ENCODE measurements around the gene GPR61.

GPR61 gene

DNA sequence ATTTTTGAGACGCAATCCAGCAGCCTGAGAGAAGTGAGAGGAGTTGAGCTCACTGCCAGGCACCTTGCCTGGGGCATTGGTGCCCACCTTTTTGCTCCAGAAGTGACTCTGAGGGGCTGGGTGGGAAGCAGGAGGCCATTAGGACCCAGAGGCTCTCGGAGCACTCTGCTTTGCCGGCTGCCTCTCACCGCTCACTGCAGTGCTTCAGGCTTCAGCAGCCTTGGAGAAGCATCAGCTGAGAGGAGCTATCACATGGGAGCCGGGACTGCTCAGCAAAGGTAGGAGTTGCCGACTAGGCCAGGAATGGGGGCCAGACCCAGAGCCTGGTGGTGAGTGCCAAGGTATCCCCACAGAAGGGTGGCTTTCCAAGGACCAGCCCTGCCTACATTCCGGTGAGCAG, at the start of gene GPR61:
GPR61 (plus strand) TSS at position 197 of the 400 bp plus-strand sequence. CDS start 3,151 bp downstream, outside the sequence.
- DNase-seq (ENCODE audit: low read depth in 2 of 2), result no peak

GRCh38 chr1:109490029-109490933, 49.4 kb upstream of the GPR61 start:
- peak; percentile 54 to 62 for DNase-seq (ENCODE audit: low read depth in 2 of 2)

DNA sequence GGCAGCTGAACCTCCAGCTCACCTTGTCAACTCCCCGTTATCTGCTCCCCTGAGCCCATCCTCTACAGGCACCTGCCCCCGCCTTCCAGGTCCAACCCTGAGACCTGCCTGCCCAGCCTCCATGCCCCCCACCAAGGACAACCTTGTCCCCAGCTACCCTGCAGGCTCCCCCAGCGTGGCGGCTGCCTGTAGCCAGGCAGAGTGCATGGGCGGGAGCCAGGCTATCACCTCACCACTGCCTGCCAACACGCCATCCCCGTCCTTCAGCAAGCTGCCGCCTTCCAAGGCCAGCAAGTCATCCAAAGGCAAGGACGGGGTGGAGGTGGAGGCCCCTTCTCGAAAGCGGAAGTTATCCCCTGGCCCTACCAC, 48.8 kb upstream of the GPR61 start:
- DNase-seq (ENCODE audit: low read depth in 2 of 2), result no peak

DNA sequence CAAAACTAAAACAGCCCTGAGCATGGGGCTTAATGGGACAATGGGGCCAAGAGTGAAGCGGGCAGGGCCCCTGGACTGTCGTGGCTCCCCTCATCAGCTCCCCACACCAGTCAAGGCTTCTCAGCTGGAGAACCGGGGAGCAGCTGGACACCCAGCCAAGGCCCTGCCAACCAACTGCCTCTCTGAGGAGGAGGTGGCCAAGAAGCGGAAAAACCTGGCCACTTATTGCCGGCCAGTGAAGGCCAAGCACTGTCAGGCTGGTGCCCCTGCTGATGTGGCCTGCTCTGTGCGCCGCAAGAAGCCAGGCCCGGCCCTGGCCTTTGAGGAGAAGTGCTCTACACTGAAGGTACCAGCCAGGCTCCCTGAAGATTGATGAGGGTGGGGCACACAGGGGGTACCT, 48.3 kb upstream of the GPR61 start:
- DNase-seq (ENCODE audit: low read depth in 2 of 2), result no peak

GRCh38 chr1:109492779-109493178, 46.9 kb upstream of the GPR61 start:
- no peak for DNase-seq (ENCODE audit: low read depth in 2 of 2)

DNA sequence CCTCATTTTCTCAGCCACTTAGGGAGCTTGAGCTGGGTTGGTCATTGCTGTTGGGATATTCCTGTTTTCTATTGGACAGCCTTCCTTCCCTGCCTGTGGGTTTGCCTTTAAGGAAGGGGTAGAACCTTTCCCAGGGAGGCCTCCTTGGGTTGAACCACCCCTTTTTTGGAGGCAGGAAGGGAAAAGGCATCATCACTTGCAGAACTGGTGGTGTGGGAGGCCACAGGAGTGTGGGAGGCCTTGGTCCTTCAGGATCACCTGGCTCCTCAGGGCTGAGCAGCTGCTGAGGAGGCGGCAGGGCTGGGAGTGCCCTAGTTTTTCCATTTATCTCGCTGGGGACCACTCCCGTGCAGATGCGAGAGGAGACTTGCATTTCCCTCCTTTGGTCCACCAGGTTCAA, 46.4 kb upstream of the GPR61 start:
- DNase-seq (ENCODE audit: low read depth in 2 of 2), result no peak

DNA sequence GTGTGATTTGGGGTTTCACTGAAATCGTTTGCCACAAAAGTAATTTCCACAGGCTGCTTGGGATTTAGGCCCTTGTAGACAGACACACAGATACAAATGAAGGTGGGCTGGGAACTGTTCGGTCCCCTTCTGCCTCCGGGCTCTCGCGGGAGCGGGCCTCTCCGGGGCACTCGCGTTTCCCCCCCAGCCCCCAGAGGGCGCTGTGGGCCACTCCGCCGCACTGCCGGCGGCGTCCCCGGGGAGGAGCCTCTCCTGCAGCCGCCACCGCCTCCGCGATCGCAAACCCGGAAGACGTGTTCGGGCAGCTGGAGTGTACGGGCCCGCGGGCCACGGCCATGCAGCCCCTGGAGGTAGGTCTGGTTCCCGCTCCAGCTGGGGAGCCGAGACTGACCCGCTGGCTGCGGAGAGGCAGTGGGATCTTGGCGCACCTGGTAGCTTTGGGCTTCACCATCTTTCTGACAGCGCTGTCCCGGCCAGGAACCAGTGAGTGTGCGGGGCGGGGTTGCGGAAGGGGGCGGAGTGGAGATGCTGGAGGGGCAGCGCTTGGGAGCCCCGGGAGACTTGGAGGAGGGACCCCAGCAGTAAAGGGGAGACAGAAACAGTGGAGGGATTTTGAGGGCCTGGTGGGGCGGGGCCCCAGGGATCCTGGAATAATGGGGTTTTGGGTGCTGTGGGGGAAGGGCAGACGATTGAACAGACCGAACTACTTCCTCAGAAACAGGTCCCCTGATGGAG, 45.7 kb upstream of the GPR61 start, which contains the start of gene CYB561D1:
CYB561D1 (plus strand) TSS at position 290 of the 735 bp plus-strand sequence; CDS start at position 336, 46 bp downstream.
- DNase-seq (ENCODE audit: low read depth in 2 of 2), result peak; percentile 70 to 87

GRCh38 chr1:109495738-109496137, 43.9 kb upstream of the GPR61 start:
- DNase-seq (ENCODE audit: low read depth in 2 of 2), result no peak

- no peak for DNase-seq (ENCODE audit: low read depth in 2 of 2)
Observed at GRCh38 chr1:109497449-109498160, 42.1 kb upstream of the GPR61 start.

DNA sequence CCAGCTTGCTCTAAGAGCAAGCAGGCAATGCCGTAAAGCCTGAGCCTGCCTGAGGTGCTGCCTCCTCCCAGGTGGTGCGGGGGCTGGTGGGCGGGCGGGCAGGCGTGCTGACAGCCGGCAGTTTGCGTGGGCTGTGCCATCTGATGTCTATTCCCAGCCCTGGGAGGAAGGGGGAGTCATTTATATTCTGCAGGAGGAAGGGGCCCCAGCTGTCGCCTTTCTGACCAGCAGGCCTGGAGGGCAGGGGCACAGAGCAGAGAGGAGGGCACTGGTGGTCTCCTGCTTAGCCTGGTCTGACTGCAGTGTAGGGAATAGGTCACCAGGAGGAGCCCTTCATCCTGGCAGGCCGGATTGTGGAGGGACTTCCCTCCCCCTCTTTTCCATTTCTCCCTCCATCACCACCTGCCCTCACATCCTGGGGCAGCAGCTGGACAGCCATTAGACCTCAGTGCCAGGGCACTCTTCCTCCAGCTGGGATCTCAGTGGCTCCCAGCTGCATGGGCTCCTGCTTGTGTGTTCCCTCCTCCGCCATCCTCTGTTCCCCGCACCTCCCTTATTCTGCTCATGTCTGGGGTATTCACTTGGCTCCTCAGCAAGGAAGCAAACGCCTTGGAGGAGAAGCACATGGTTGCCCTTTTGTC, 41.4 kb upstream of the GPR61 start:
- DNase-seq (ENCODE audit: low read depth in 2 of 2), result no peak

- no peak for DNase-seq (ENCODE audit: low read depth in 2 of 2)
Observed at GRCh38 chr1:109499081-109499480, 40.6 kb upstream of the GPR61 start.

- DNase-seq (ENCODE audit: low read depth in 2 of 2), result no peak
Observed at GRCh38 chr1:109499661-109500536, 39.8 kb upstream of the GPR61 start.

GRCh38 chr1:109500941-109501381, 38.7 kb upstream of the GPR61 start:
- no peak for DNase-seq (ENCODE audit: low read depth in 2 of 2)

GRCh38 chr1:109501644-109502363, 37.9 kb upstream of the GPR61 start:
- no peak for DNase-seq (ENCODE audit: low read depth in 2 of 2)

GRCh38 chr1:109502364-109502851, 37.3 kb upstream of the GPR61 start:
- DNase-seq (ENCODE audit: low read depth in 2 of 2), result no peak

DNA sequence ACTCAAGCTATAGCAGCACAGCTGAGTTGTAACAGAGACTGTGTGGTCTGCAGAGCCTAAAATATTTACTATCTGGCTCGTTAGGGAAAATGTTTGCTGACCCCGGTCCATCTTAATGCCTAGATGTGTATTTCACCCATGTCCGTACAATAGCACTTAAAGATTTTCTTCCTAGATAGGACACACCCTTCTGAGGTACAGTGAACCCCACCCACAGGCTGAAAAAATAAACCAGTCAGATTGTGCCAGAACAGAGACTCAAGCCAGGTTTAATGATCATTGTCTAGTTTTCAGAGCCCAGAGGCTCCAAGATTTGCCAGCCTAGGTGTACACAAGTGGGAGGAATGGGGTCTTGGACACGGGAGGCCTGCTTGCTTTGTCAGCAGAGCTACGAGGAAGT, 35.7 kb upstream of the GPR61 start:
- no peak for DNase-seq (ENCODE audit: low read depth in 2 of 2)

DNA sequence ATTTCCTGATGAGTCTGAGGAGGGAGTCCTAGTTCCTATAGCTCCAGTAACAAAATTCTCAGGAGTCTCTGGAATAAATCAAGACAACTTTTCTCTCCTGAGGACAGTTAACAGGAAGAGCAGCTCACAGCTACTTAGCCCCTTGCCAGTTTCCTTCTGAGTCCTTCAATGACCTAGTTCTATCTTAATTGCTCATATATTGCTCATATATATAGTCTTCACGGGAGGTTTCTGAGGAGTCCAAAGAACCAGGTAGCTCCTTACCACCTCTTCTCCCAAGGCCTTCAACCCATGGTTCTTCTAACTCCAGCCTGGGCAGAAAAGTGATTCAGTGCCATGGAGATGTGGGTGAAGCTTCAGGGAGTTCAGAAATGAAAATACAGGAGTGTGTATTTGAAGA, 34.7 kb upstream of the GPR61 start:
- DNase-seq (ENCODE audit: low read depth in 2 of 2), result no peak

- no peak for DNase-seq (ENCODE audit: low read depth in 2 of 2)
Observed at GRCh38 chr1:109508001-109508872, 31.4 kb upstream of the GPR61 start.

GRCh38 chr1:109508873-109509175, 30.8 kb upstream of the GPR61 start:
- DNase-seq (ENCODE audit: low read depth in 2 of 2), result no peak

Data from stimulated activated CD4-positive, alpha-beta T cell treated with anti-CD3 and anti-CD28 coated beads, Interleukin-1b, Interleukin-23, amount 100 ng/mL, for 1 hour (primary cell).